ENCODE measurements around the gene GAB1. TPM values are rescaled to one million over a fixed set of nuclear protein-coding genes. Genes with fewer than 3 reads are reported as not detected.

Gene GAB1
- total RNA-seq, 1 donor from 2014 or later = 29.7 TPM

GRCh38 chr4:143302536-143302935 is 34.1 kb upstream of the GAB1 start:
- no peak overlapping the region for H3K27ac Mint-ChIP-seq (ENCODE audit: unreplicated experiment)
- H3K4me3 Mint-ChIP-seq (ENCODE audit: unreplicated experiment) = no peak overlapping the region
- no peak for DNase-seq

GRCh38 chr4:143306788-143307187 is 29.9 kb upstream of the GAB1 start:
- Mint-ChIP-seq H3K36me3 (ENCODE audit: unreplicated experiment) (no peaks in the 10 kb centered on the region), H3K27me3 (ENCODE audit: unreplicated experiment) (no peaks in the 10 kb centered on the region)

More at GRCh38 chr4:143302536-143302935, 34.1 kb upstream of the GAB1 start:
- no peaks in the 10 kb centered on the region for H3K9me3 Mint-ChIP-seq (ENCODE audit: unreplicated experiment)
- H3K27me3 Mint-ChIP-seq (ENCODE audit: unreplicated experiment) = no peaks in the 10 kb centered on the region
- TF ChIP-seq, protein P1, sequence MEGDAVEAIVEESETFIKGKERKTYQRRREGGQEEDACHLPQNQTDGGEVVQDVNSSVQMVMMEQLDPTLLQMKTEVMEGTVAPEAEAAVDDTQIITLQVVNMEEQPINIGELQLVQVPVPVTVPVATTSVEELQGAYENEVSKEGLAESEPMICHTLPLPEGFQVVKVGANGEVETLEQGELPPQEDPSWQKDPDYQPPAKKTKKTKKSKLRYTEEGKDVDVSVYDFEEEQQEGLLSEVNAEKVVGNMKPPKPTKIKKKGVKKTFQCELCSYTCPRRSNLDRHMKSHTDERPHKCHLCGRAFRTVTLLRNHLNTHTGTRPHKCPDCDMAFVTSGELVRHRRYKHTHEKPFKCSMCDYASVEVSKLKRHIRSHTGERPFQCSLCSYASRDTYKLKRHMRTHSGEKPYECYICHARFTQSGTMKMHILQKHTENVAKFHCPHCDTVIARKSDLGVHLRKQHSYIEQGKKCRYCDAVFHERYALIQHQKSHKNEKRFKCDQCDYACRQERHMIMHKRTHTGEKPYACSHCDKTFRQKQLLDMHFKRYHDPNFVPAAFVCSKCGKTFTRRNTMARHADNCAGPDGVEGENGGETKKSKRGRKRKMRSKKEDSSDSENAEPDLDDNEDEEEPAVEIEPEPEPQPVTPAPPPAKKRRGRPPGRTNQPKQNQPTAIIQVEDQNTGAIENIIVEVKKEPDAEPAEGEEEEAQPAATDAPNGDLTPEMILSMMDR (IDR thresholded peaks at IDR 0.05; ENCODE audit: partially characterized antibody, unreplicated experiment) = no peak
- H3K4me1 Mint-ChIP-seq (ENCODE audit: low read depth, unreplicated experiment) = peaks cover 7% of the 10 kb centered on the region
- H3K36me3 Mint-ChIP-seq (ENCODE audit: unreplicated experiment) = no peaks in the 10 kb centered on the region

GRCh38 chr4:143307531-143307930 is 29.1 kb upstream of the GAB1 start:
- Mint-ChIP-seq H3K36me3 (ENCODE audit: unreplicated experiment) (no peaks in the 10 kb centered on the region), H3K27me3 (ENCODE audit: unreplicated experiment) (no peaks in the 10 kb centered on the region), H3K9me3 (ENCODE audit: unreplicated experiment) (no peaks in the 10 kb centered on the region), H3K4me1 (ENCODE audit: low read depth, unreplicated experiment) (peaks cover 5% of the 10 kb centered on the region), H3K27ac (ENCODE audit: unreplicated experiment) (no peak overlapping the region), H3K4me3 (ENCODE audit: unreplicated experiment) (no peak overlapping the region)
- TF ChIP-seq, protein P1 (IDR thresholded peaks at IDR 0.05; ENCODE audit: partially characterized antibody, unreplicated experiment) = no peak
- no peak for DNase-seq

More at GRCh38 chr4:143306788-143307187, 29.9 kb upstream of the GAB1 start:
- no peak overlapping the region for H3K4me3 Mint-ChIP-seq (ENCODE audit: unreplicated experiment)
- no peak overlapping the region for H3K27ac Mint-ChIP-seq (ENCODE audit: unreplicated experiment)
- peaks cover 7% of the 10 kb centered on the region for H3K4me1 Mint-ChIP-seq (ENCODE audit: low read depth, unreplicated experiment)
- no peak for DNase-seq
- TF ChIP-seq, protein P1 (IDR thresholded peaks at IDR 0.05; ENCODE audit: partially characterized antibody, unreplicated experiment) = no peak
- H3K9me3 Mint-ChIP-seq (ENCODE audit: unreplicated experiment) = no peaks in the 10 kb centered on the region

GRCh38 chr4:143308377-143308776 is 28.3 kb upstream of the GAB1 start:
- Mint-ChIP-seq H3K9me3 (ENCODE audit: unreplicated experiment) (no peaks in the 10 kb centered on the region), H3K4me1 (ENCODE audit: low read depth, unreplicated experiment) (no peaks in the 10 kb centered on the region), H3K27ac (ENCODE audit: unreplicated experiment) (no peak overlapping the region), H3K4me3 (ENCODE audit: unreplicated experiment) (no peak overlapping the region), H3K36me3 (ENCODE audit: unreplicated experiment) (no peaks in the 10 kb centered on the region), H3K27me3 (ENCODE audit: unreplicated experiment) (no peaks in the 10 kb centered on the region)
- DNase-seq = no peak
- TF ChIP-seq, protein P1 (IDR thresholded peaks at IDR 0.05; ENCODE audit: partially characterized antibody, unreplicated experiment) = no peak

GRCh38 chr4:143311924-143312323 is 24.8 kb upstream of the GAB1 start:
- Mint-ChIP-seq H3K27me3 (ENCODE audit: unreplicated experiment) (no peaks in the 10 kb centered on the region), H3K4me1 (ENCODE audit: low read depth, unreplicated experiment) (no peaks in the 10 kb centered on the region), H3K9me3 (ENCODE audit: unreplicated experiment) (no peaks in the 10 kb centered on the region), H3K27ac (ENCODE audit: unreplicated experiment) (no peak overlapping the region), H3K4me3 (ENCODE audit: unreplicated experiment) (no peak overlapping the region), H3K36me3 (ENCODE audit: unreplicated experiment) (no peaks in the 10 kb centered on the region)
- TF ChIP-seq, protein P1 (IDR thresholded peaks at IDR 0.05; ENCODE audit: partially characterized antibody, unreplicated experiment) = no peak
- no peak for DNase-seq

Measured in glutamatergic neuron (in vitro differentiated cells).